Uterus (tissue), 4 donors: Measurements from ENCODE around the gene GFPT2. TPM values are rescaled to one million over a fixed set of nuclear protein-coding genes. Genes with fewer than 3 reads are reported as not detected.

ENCODE experiments used
- DNase-seq, 2 donors: peaks; one replicate each; pipeline ENCODE4 v3.0.0-alpha.2; 2019 to 2020
- H3K27ac ChIP-seq, 2 donors: fragments of 200-600 bp; sonication (generic); 1 replicate in 1 of 2; 2 replicates in 1 of 2; pipeline ENCODE4 v1.5.1; 2016 to 2018
- H3K27me3 ChIP-seq, 2 donors: fragments of 200-600 bp; sonication (generic); one replicate each; pipeline ENCODE4 v1.5.1; 2018 to 2019; ENCODE audit warnings: control low read depth in 1 of 2
- H3K36me3 ChIP-seq, 2 donors: fragments of 200-600 bp; sonication (generic); one replicate each; pipeline ENCODE4 v1.5.1; 2019; ENCODE audit warnings: control low read depth in 1 of 2
- H3K4me1 ChIP-seq, 2 donors: fragments of 200-600 bp; sonication (generic); one replicate each; pipeline ENCODE4 v1.5.1; 2018 to 2019; ENCODE audit warnings: control low read depth in 1 of 2
- H3K4me3 ChIP-seq, 2 donors: fragments of 200-600 bp; sonication (generic); 1 replicate in 1 of 2; 2 replicates in 1 of 2; pipeline ENCODE4 v1.5.1; 2018 to 2019; ENCODE audit warnings: mild to moderate bottlenecking in 1 of 2
- H3K9me3 ChIP-seq, 2 donors: fragments of 200-600 bp; sonication (generic); one replicate each; pipeline ENCODE4 v1.5.1; 2019; ENCODE audit warnings: control low read depth in 1 of 2
- POLR2A ChIP-seq, 2 donors: fragments of 450-650 bp; IDR thresholded peaks; one replicate each; pipeline ENCODE4 v1.6.1; 2016; ENCODE audit warnings: antibody characterized with exemption in 2 of 2, mild to moderate bottlenecking in 1 of 2, moderate library complexity in 1 of 2
- intact Hi-C: fragments of 100-400 bp; cut with DNase I; formaldehyde crosslinking; loops from one replicate; pipeline ENCODE4 v1.15.1; 2023; ENCODE audit warnings: low total_unique reads
- total RNA-seq, 4 donors: library from RNA; depleted of rRNA in 3 of 4; stranded (reverse); fragments of >200 nt in 3 of 4; gene quantifications; one replicate each; pipeline versions ENCODE4 v1.1.0 to v1.2.4, GENCODE V29; 2014 to 2023
- TF ChIP-seq, protein P1 (sequence below), 4 experiments: fragments of 200-600 bp in 2 of 4; fragments of 450-650 bp in 2 of 4; sonication (generic) in 2 of 4; IDR thresholded peaks; one replicate each; pipeline ENCODE4 v1.5.1; 2016 to 2019; ENCODE audit warnings: antibody characterized with exemption in 4 of 4, mild to moderate bottlenecking in 2 of 4, moderate library complexity in 1 of 4
- donor health status: DM: yes; HTN: yes; CAD: no.

GFPT2 gene
- total RNA-seq, 4 donors from 2014 or later = 18.2 to 118 (median 47.8) TPM

DNA sequence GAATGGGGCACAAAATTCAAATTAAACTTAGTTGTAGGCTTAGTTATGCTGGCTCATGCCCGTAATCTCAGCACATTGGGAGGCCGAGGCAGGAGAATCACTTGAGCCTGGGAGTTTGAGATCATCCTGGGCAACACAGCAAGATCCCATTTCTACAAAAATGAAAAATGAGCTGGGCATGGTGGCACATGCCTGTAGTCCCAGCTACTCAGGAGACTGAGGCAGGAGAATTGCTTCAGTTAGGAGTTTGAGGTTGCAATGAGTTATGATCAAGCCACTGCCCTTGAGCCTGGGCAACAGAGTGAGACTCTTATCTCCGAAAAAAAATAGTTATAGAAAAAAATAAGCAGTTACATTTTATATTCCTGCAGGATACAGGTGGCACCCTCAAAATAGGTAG lies 20.7 kb upstream of the GFPT2 start:
- H3K36me3 ChIP-seq = no peaks in the 10 kb centered on the region
- H3K4me1 ChIP-seq = no peaks in the 10 kb centered on the region
- no peak overlapping the region for H3K27ac ChIP-seq
- no peaks in the 10 kb centered on the region for H3K27me3 ChIP-seq
- H3K9me3 ChIP-seq = no peaks in the 10 kb centered on the region
- no peak overlapping the region for H3K4me3 ChIP-seq
- no peak for DNase-seq
- TF ChIP-seq, protein P1, sequence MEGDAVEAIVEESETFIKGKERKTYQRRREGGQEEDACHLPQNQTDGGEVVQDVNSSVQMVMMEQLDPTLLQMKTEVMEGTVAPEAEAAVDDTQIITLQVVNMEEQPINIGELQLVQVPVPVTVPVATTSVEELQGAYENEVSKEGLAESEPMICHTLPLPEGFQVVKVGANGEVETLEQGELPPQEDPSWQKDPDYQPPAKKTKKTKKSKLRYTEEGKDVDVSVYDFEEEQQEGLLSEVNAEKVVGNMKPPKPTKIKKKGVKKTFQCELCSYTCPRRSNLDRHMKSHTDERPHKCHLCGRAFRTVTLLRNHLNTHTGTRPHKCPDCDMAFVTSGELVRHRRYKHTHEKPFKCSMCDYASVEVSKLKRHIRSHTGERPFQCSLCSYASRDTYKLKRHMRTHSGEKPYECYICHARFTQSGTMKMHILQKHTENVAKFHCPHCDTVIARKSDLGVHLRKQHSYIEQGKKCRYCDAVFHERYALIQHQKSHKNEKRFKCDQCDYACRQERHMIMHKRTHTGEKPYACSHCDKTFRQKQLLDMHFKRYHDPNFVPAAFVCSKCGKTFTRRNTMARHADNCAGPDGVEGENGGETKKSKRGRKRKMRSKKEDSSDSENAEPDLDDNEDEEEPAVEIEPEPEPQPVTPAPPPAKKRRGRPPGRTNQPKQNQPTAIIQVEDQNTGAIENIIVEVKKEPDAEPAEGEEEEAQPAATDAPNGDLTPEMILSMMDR (IDR thresholded peaks at IDR 0.05) = no peak
- TF ChIP-seq POLR2A (IDR thresholded peaks at IDR 0.05) = no peak
- intact Hi-C loops = no loop called here

DNA sequence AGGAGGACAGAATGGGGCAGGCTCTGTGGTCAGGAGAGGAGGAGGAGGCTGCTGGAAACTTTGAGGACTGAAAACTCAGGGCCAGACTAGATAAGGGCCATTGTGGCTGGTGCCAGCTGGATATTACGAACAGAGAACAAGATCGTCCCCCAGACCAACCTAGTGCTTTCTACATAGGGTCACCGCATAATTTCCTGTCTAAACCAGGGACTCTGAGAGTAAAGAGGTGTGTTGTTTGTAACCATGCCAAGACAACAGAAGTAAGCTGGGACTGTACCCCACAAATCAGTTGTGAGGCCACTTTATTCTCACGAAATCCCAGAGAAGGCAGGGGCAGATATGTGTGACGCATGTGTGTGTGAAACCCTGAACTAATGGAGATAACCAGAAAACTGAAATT lies 20.3 kb upstream of the GFPT2 start:
- Histone ChIP-seq H3K4me3 (no peak overlapping the region), H3K9me3 (no peaks in the 10 kb centered on the region), H3K27me3 (no peaks in the 10 kb centered on the region), H3K4me1 (no peaks in the 10 kb centered on the region), H3K27ac (no peak overlapping the region), H3K36me3 (no peaks in the 10 kb centered on the region)
- DNase-seq = no peak
- intact Hi-C loops = no loop called here
- TF ChIP-seq POLR2A (IDR thresholded peaks at IDR 0.05) = no peak
- TF ChIP-seq, protein P1 (IDR thresholded peaks at IDR 0.05) = no peak

DNA sequence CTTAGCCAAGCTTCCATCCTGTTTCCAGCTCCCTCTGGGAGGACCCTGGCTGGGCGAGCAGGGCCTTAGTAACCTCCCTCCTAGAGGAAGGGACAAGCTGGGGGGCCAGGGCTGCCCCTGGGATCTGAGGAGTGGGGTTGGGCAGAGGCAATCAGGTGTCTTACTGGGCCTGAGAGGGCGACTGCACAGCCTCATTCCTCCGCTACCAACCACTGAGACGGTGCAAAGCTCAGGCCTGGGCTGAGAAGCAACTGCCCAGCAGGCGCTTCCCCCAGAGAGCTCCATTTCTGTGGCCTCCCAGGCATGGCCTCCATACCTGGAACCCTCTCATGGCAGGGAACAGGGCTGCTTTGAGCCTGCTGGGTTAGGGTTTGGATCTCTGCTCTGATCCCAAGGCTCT lies 18.8 kb upstream of the GFPT2 start:
- no peak overlapping the region for H3K27ac ChIP-seq
- intact Hi-C loops = no loop called here
- no peaks in the 10 kb centered on the region for H3K36me3 ChIP-seq
- no peak for DNase-seq
- TF ChIP-seq POLR2A (IDR thresholded peaks at IDR 0.05) = no peak
- TF ChIP-seq, protein P1 (IDR thresholded peaks at IDR 0.05) = no peak
- H3K4me1 ChIP-seq = no peaks in the 10 kb centered on the region
- no peaks in the 10 kb centered on the region for H3K9me3 ChIP-seq
- H3K27me3 ChIP-seq = no peaks in the 10 kb centered on the region
- no peak overlapping the region for H3K4me3 ChIP-seq

GRCh38 chr5:180370861-180371641 lies 17.9 kb upstream of the GFPT2 start:
- no peaks in the 10 kb centered on the region for H3K27me3 ChIP-seq
- no peaks in the 10 kb centered on the region for H3K9me3 ChIP-seq
- H3K27ac ChIP-seq = no peak overlapping the region
- no peaks in the 10 kb centered on the region for H3K4me1 ChIP-seq
- TF ChIP-seq POLR2A (IDR thresholded peaks at IDR 0.05) = no peak
- TF ChIP-seq, protein P1 (IDR thresholded peaks at IDR 0.05) = no peak
- no peaks in the 10 kb centered on the region for H3K36me3 ChIP-seq
- no peak for DNase-seq
- intact Hi-C loops = no loop called here
- H3K4me3 ChIP-seq = no peak overlapping the region

DNA sequence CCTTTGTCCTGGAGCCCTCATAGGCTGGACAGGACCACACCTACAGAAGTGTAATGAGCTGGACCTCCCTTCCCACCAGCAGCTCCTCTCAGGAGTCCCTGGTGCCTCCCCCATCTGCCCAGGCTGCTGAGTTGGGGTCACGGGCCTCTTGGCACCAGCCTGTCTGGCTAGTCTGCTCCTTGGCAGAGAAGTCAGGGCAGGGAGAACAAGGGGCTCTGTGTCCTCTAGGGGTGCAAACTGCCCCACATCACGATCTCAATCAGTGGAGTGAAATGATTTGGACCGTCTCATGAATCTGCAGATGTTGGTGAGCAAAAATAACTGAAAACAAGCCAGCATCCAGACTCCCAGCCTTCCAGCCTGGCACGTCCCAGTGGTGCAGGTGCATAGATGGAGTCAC lies 14.9 kb upstream of the GFPT2 start:
- no peak for DNase-seq
- Histone ChIP-seq H3K27ac (no peak overlapping the region), H3K4me3 (no peak overlapping the region), H3K4me1 (no peaks in the 10 kb centered on the region), H3K9me3 (no peaks in the 10 kb centered on the region), H3K36me3 (no peaks in the 10 kb centered on the region), H3K27me3 (no peaks in the 10 kb centered on the region)
- intact Hi-C loops = no loop called here
- TF ChIP-seq, protein P1 (IDR thresholded peaks at IDR 0.05) = no peak
